M059J (cell line): ENCODE data around the gene RSF1. TPM values are rescaled to one million over a fixed set of nuclear protein-coding genes. Genes with fewer than 3 reads are reported as not detected.

Experiments
- DNase-seq: peaks from one replicate; pipeline ENCODE4 v3.0.0-alpha.2; 2012; ENCODE audit warnings: low read depth
- total RNA-seq: library from RNA; depleted of rRNA; stranded (reverse); fragments of >200 nt; shearing (Covaris generic); gene quantifications from 2 replicates; pipeline ENCODE4 v1.2.3, GENCODE V29; 2014

The RSF1 gene
- total RNA-seq, 1 experiment from 2014 or later, result 32.7 TPM

- peak; percentile 63 for DNase-seq
Measured at GRCh38 chr11:77813256-77813655, 7.3 kb downstream of the RSF1 start.

- no peak for DNase-seq
Measured at GRCh38 chr11:77806993-77807392, 13.5 kb downstream of the RSF1 start.

GRCh38 chr11:77806415-77806814 lies 14.1 kb downstream of the RSF1 start:
- no peak for DNase-seq

GRCh38 chr11:77801477-77801876 lies 19.0 kb downstream of the RSF1 start:
- DNase-seq, result no peak

- no peak for DNase-seq
Measured at GRCh38 chr11:77800449-77800848, 20.1 kb downstream of the RSF1 start.

- DNase-seq, result no peak
Measured at GRCh38 chr11:77799338-77799737, 21.2 kb downstream of the RSF1 start.

- DNase-seq, result no peak
Measured at GRCh38 chr11:77793972-77794371, 26.6 kb downstream of the RSF1 start.

- no peak for DNase-seq
Measured at GRCh38 chr11:77791301-77791700, 29.2 kb downstream of the RSF1 start.

- DNase-seq, result no peak
Measured at GRCh38 chr11:77789731-77790476, 30.6 kb downstream of the RSF1 start.

GRCh38 chr11:77789061-77789730 lies 31.3 kb downstream of the RSF1 start:
- DNase-seq, result no peak

- no peak for DNase-seq
Measured at GRCh38 chr11:77784572-77784971, 36.0 kb downstream of the RSF1 start.

GRCh38 chr11:77783025-77783424 lies 37.5 kb downstream of the RSF1 start:
- DNase-seq, result no peak

- DNase-seq, result peak; percentile 39
Measured at GRCh38 chr11:77779935-77780334, 40.6 kb downstream of the RSF1 start.

- DNase-seq, result no peak
Measured at GRCh38 chr11:77778549-77778948, 42.0 kb downstream of the RSF1 start.

- no peak for DNase-seq
Measured at GRCh38 chr11:77778118-77778517, 42.4 kb downstream of the RSF1 start.

GRCh38 chr11:77776455-77776854 lies 44.1 kb downstream of the RSF1 start:
- DNase-seq, result no peak

- no peak for DNase-seq
Measured at GRCh38 chr11:77775936-77776335, 44.6 kb downstream of the RSF1 start.

- DNase-seq, result peak; percentile 20
Measured at GRCh38 chr11:77771135-77771534, 49.4 kb downstream of the RSF1 start.

GRCh38 chr11:77770629-77771028 lies 49.9 kb downstream of the RSF1 start:
- DNase-seq, result no peak

- no peak for DNase-seq
Measured at GRCh38 chr11:77762426-77762825, 58.1 kb downstream of the RSF1 start.

- DNase-seq, result no peak
Measured at GRCh38 chr11:77761491-77761890, 59.0 kb downstream of the RSF1 start.

GRCh38 chr11:77758331-77758730 lies 62.2 kb downstream of the RSF1 start:
- no peak for DNase-seq

GRCh38 chr11:77753230-77753629 lies 67.3 kb downstream of the RSF1 start:
- DNase-seq, result no peak
